HCT116 (cell line): ENCODE measurements around the gene ATP8A2. TPM values are rescaled to one million over a fixed set of nuclear protein-coding genes. Genes with fewer than 3 reads are reported as not detected.

ENCODE experiments used
- ATAC-seq: fragments of 200-7000 bp; cut with Tn5 transposase; 2 replicates; pipeline ENCODE4 v1.9.1; 2020; ENCODE audit warnings: mild to moderate bottlenecking, moderate library complexity
- BruUV-seq: library from RNA; stranded (reverse); fragments of 400-500 nt; replicated peaks from 2 replicates; lab custom pipeline; 2021; lab: Mats Ljungman, UMichigan
- CTCF ChIA-PET: fragments of 300-600 bp; sonication (Branson Sonifier 250); formaldehyde crosslinking; loops from one replicate; lab custom pipeline; 2021; ENCODE audit warnings: antibody characterized with exemption; lab: Charles Lee
- POLR2A ChIA-PET: fragments of 300-600, 350-600 bp; sonication (Branson Sonifier 250); formaldehyde crosslinking; loops from one replicate; lab custom pipeline; 2021; ENCODE audit warnings: antibody characterized with exemption; lab: Charles Lee
- RAD21 ChIA-PET, 2 experiments: fragments of 300-600 bp; sonication (Branson Sonifier 250); formaldehyde crosslinking; loops; one replicate each; lab custom pipeline; 2023; ENCODE audit warnings: low total read pairs in 2 of 2; ENCODE audit not compliant: uncharacterized antibody in 2 of 2, unreplicated experiment in 2 of 2, low non-redundant PET in 1 of 2; lab: Charles Lee
- DNase-seq: peaks from one replicate; pipeline ENCODE4 v3.0.0-alpha.2; 2010; ENCODE audit warnings: low read depth, low spot score
- H2AFZ ChIP-seq: fragments of 200-600 bp; shearing (Covaris generic), sonication (generic); 2 replicates; pipeline ENCODE4 v1.6.1; 2017; ENCODE audit warnings: low read depth, mixed run types, mixed read lengths, antibody characterized with exemption, low read length; ENCODE audit not compliant: poor library complexity, severe bottlenecking
- H3K27ac ChIP-seq: 2 replicates; pipeline ENCODE4 v1.5.1; 2012; ENCODE audit warnings: low read depth, low read length
- H3K27me3 ChIP-seq: fragments of 200-600 bp; sonication (generic); 2 replicates; pipeline ENCODE4 v1.6.1; 2016; ENCODE audit warnings: mixed run types, low read length, mixed read lengths; ENCODE audit not compliant: insufficient read depth
- H3K36me3 ChIP-seq, 2 experiments: fragments of 200-500 bp in 1 of 2; fragments of 200-600 bp in 1 of 2; sonication (Bioruptor generic) in 1 of 2; sonication (generic) in 1 of 2; 2 replicates each; pipeline versions ENCODE4 v1.5.1 to v1.6.1; 2014 to 2016; ENCODE audit warnings: low read length in 2 of 2, inconsistent platforms in 1 of 2, mixed read lengths in 1 of 2, mixed run types in 1 of 2; ENCODE audit not compliant: insufficient read depth in 2 of 2, control insufficient read depth in 1 of 2
- H3K4me1 ChIP-seq, 2 experiments: fragments of 200-600 bp in 1 of 2; sonication (generic) in 1 of 2; 2 replicates each; pipeline versions ENCODE4 v1.5.1 to v1.6.1; 2012 to 2017; ENCODE audit warnings: low read length in 2 of 2, inconsistent platforms in 1 of 2, mild to moderate bottlenecking in 1 of 2, mixed read lengths in 1 of 2, mixed run types in 1 of 2, moderate library complexity in 1 of 2; ENCODE audit not compliant: insufficient read depth in 2 of 2, control insufficient read depth in 1 of 2
- H3K4me2 ChIP-seq: fragments of 200-600 bp; sonication (generic); 2 replicates; pipeline ENCODE4 v1.6.1; 2017; ENCODE audit warnings: mixed run types, low read length, mixed read lengths
- H3K4me3 ChIP-seq, 2 experiments: fragments of 200-600 bp in 1 of 2; sonication (generic) in 1 of 2; replicated peaks in 1 of 2; 2 replicates each; pipeline ENCODE4 v1.5.1; 2011 to 2016; ENCODE audit warnings: low read length in 2 of 2, control low read depth in 1 of 2, low read depth in 1 of 2, mild to moderate bottlenecking in 1 of 2, mixed read lengths in 1 of 2, mixed run types in 1 of 2
- H3K79me2 ChIP-seq: fragments of 200-600 bp; sonication (generic); 2 replicates; pipeline ENCODE4 v1.6.1; 2017; ENCODE audit warnings: mild to moderate bottlenecking, mixed run types, low read length, moderate library complexity, mixed read lengths; ENCODE audit not compliant: insufficient read depth
- H3K9ac ChIP-seq: fragments of 200-600 bp; sonication (generic); 2 replicates; pipeline ENCODE4 v1.6.1; 2016; ENCODE audit warnings: low read length, mixed read lengths
- H3K9me2 ChIP-seq: fragments of 200-600 bp; sonication (generic), shearing (Covaris generic); 2 replicates; pipeline ENCODE4 v1.6.1; 2017; ENCODE audit warnings: mixed run types, mild to moderate bottlenecking, moderate library complexity; ENCODE audit not compliant: insufficient read depth
- H3K9me3 ChIP-seq, 2 experiments: fragments of 200-500 bp in 1 of 2; fragments of 200-600 bp in 1 of 2; sonication (Bioruptor generic) in 1 of 2; sonication (generic) in 1 of 2; 2 replicates each; pipeline ENCODE4 v1.6.1; 2014 to 2017; ENCODE audit warnings: low read length in 2 of 2, mixed read lengths in 2 of 2, inconsistent platforms in 1 of 2, low read depth in 1 of 2, mild to moderate bottlenecking in 1 of 2, mixed run types in 1 of 2, moderate library complexity in 1 of 2; ENCODE audit not compliant: control insufficient read depth in 1 of 2, insufficient read depth in 1 of 2
- H4K20me1 ChIP-seq: fragments of 200-600 bp; sonication (generic), shearing (Covaris generic); 2 replicates; pipeline ENCODE4 v1.6.1; 2017; ENCODE audit warnings: mixed run types, mild to moderate bottlenecking, moderate library complexity; ENCODE audit not compliant: insufficient read depth
- CBX3 ChIP-seq: IDR thresholded peaks from 2 replicates; pipeline ENCODE4 v1.6.1; 2012; ENCODE audit warnings: low read depth
- ELF1 ChIP-seq: IDR thresholded peaks from 2 replicates; pipeline ENCODE4 v1.6.1; 2012; ENCODE audit warnings: low read depth, borderline replicate concordance
- EZH2 ChIP-seq: fragments of 200-600 bp; sonication (generic); IDR thresholded peaks from 2 replicates; pipeline ENCODE4 v1.6.1; 2017; ENCODE audit warnings: antibody characterized with exemption, mixed run types
- POLR2A ChIP-seq: IDR thresholded peaks from 2 replicates; pipeline ENCODE4 v1.7.0; 2011; ENCODE audit warnings: borderline replicate concordance; ENCODE audit not compliant: insufficient read depth, insufficient read length; ENCODE audit errors: extremely low read depth
- POLR2AphosphoS5 ChIP-seq: IDR thresholded peaks from 2 replicates; pipeline ENCODE4 v1.6.1; 2011; ENCODE audit warnings: mild to moderate bottlenecking, low read depth, low read length, moderate library complexity
- SIN3A ChIP-seq: IDR thresholded peaks from 2 replicates; pipeline ENCODE4 v1.6.1; 2012; ENCODE audit warnings: low read depth
- SP1 ChIP-seq: IDR thresholded peaks from 2 replicates; pipeline ENCODE4 v1.6.1; 2012; ENCODE audit warnings: low read depth
- SRF ChIP-seq: IDR thresholded peaks from 2 replicates; pipeline ENCODE4 v1.6.1; 2012; ENCODE audit warnings: low read depth
- TCF7L2 ChIP-seq: IDR thresholded peaks from 2 replicates; pipeline ENCODE4 v1.7.0; 2011; ENCODE audit warnings: borderline replicate concordance, inconsistent platforms; ENCODE audit not compliant: insufficient read depth, insufficient read length; ENCODE audit errors: extremely low read depth
- YY1 ChIP-seq: IDR thresholded peaks from 2 replicates; pipeline ENCODE4 v1.6.1; 2011; ENCODE audit warnings: low read length, low read depth, moderate library complexity, mild to moderate bottlenecking; ENCODE audit not compliant: insufficient replicate concordance; ENCODE audit errors: extremely low read depth
- ZNF274 ChIP-seq: fragments of 200-500 bp; sonication (Bioruptor generic); IDR thresholded peaks from 2 replicates; pipeline ENCODE4 v1.6.1; 2014; ENCODE audit warnings: mild to moderate bottlenecking, low read depth, low read length, inconsistent platforms
- intact Hi-C: fragments of 100-400 bp; cut with micrococcal nuclease; formaldehyde crosslinking; loops from 2 replicates; pipeline ENCODE4 v1.10.0; 2022
- total RNA-seq: library from RNA; stranded (reverse); gene quantifications from one replicate; pipeline ENCODE4 v1.2.1, GENCODE V29; 2021; ENCODE audit not compliant: unreplicated experiment
- TF ChIP-seq, protein P1 (sequence below), 3 experiments: fragments of 200-600 bp in 1 of 3; sonication (generic) in 1 of 3; IDR thresholded peaks in 2 of 3; conservative IDR thresholded peaks in 1 of 3; 2 replicates each; pipeline ENCODE4 v1.5.1; 2012 to 2017; ENCODE audit warnings: low read depth in 2 of 3, low read length in 2 of 3, antibody characterized with exemption in 1 of 3, borderline replicate concordance in 1 of 3, control low read depth in 1 of 3, mild to moderate bottlenecking in 1 of 3, mixed read lengths in 1 of 3, mixed run types in 1 of 3, moderate library complexity in 1 of 3; ENCODE audit not compliant: insufficient read depth in 1 of 3
- TF ChIP-seq, protein P2 (sequence below): IDR thresholded peaks from 2 replicates; pipeline ENCODE4 v1.6.1; 2011; ENCODE audit warnings: mild to moderate bottlenecking, low read length, moderate library complexity; ENCODE audit not compliant: insufficient replicate concordance; ENCODE audit errors: extremely low read depth
- TF ChIP-seq, protein P3 (sequence below): IDR thresholded peaks from 2 replicates; pipeline ENCODE4 v1.6.1; 2012; ENCODE audit warnings: low read depth

Gene ATP8A2
- total RNA-seq, 1 experiment from 2014 or later = not detected

DNA sequence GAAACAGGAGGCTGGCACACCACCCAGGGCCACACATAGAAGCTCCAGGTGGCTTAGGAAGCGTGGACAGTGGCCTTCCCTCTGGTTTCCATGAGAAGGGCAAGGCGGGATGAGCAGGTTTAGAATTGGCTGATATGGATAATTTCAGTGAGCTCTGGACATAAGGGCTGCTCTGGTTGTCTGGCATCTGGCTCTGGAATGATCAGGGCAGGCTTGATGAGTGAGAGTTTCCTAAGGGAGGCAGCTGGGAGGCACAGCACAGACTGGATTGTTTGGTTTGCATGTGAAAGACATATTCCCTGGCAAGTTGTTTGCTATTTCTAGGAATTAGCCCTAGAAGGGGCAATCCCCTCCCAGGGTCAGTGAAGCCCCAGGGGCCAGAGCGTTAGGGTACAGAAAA lies 129.5 kb downstream of the ATP8A2 start:
- Histone ChIP-seq H3K27me3 (peaks cover 56% of the 10 kb centered on the region), H4K20me1 (no peaks in the 10 kb centered on the region), H3K4me3 (no peak overlapping the region), H3K79me2 (no peaks in the 10 kb centered on the region), H3K9me3 (no peaks in the 10 kb centered on the region), H3K9ac (no peak overlapping the region), H3K36me3 (no peaks in the 10 kb centered on the region), H3K27ac (no peak overlapping the region), H3K4me2 (no peak overlapping the region), H3K9me2 (no peaks in the 10 kb centered on the region), H2AFZ (no peak overlapping the region), H3K4me1 (no peaks in the 10 kb centered on the region)
- ATAC-seq (no peak), DNase-seq (no peak)
- no peak for TF ChIP-seq ZNF274
- TF ChIP-seq POLR2AphosphoS5 = no peak
- TF ChIP-seq ELF1 = no peak
- TF ChIP-seq, protein P1, sequence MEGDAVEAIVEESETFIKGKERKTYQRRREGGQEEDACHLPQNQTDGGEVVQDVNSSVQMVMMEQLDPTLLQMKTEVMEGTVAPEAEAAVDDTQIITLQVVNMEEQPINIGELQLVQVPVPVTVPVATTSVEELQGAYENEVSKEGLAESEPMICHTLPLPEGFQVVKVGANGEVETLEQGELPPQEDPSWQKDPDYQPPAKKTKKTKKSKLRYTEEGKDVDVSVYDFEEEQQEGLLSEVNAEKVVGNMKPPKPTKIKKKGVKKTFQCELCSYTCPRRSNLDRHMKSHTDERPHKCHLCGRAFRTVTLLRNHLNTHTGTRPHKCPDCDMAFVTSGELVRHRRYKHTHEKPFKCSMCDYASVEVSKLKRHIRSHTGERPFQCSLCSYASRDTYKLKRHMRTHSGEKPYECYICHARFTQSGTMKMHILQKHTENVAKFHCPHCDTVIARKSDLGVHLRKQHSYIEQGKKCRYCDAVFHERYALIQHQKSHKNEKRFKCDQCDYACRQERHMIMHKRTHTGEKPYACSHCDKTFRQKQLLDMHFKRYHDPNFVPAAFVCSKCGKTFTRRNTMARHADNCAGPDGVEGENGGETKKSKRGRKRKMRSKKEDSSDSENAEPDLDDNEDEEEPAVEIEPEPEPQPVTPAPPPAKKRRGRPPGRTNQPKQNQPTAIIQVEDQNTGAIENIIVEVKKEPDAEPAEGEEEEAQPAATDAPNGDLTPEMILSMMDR (IDR thresholded peaks at IDR 0.05 in 2 of 3, conservative IDR thresholded peaks at IDR 0.05 in 1 of 3; ENCODE audit: borderline replicate concordance in 1 of 3, insufficient read depth in 1 of 3, low read depth in 2 of 3, low read length in 2 of 3) = no peak
- TF ChIP-seq SIN3A = no peak
- no peak for TF ChIP-seq EZH2
- no peak for TF ChIP-seq TCF7L2
- no peak for TF ChIP-seq YY1
- no peak for TF ChIP-seq CBX3
- no peak for TF ChIP-seq SRF
- TF ChIP-seq, protein P2, sequence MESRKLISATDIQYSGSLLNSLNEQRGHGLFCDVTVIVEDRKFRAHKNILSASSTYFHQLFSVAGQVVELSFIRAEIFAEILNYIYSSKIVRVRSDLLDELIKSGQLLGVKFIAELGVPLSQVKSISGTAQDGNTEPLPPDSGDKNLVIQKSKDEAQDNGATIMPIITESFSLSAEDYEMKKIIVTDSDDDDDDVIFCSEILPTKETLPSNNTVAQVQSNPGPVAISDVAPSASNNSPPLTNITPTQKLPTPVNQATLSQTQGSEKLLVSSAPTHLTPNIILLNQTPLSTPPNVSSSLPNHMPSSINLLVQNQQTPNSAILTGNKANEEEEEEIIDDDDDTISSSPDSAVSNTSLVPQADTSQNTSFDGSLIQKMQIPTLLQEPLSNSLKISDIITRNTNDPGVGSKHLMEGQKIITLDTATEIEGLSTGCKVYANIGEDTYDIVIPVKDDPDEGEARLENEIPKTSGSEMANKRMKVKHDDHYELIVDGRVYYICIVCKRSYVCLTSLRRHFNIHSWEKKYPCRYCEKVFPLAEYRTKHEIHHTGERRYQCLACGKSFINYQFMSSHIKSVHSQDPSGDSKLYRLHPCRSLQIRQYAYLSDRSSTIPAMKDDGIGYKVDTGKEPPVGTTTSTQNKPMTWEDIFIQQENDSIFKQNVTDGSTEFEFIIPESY = no peak
- TF ChIP-seq SP1 = no peak
- TF ChIP-seq POLR2A = no peak
- TF ChIP-seq, protein P3, sequence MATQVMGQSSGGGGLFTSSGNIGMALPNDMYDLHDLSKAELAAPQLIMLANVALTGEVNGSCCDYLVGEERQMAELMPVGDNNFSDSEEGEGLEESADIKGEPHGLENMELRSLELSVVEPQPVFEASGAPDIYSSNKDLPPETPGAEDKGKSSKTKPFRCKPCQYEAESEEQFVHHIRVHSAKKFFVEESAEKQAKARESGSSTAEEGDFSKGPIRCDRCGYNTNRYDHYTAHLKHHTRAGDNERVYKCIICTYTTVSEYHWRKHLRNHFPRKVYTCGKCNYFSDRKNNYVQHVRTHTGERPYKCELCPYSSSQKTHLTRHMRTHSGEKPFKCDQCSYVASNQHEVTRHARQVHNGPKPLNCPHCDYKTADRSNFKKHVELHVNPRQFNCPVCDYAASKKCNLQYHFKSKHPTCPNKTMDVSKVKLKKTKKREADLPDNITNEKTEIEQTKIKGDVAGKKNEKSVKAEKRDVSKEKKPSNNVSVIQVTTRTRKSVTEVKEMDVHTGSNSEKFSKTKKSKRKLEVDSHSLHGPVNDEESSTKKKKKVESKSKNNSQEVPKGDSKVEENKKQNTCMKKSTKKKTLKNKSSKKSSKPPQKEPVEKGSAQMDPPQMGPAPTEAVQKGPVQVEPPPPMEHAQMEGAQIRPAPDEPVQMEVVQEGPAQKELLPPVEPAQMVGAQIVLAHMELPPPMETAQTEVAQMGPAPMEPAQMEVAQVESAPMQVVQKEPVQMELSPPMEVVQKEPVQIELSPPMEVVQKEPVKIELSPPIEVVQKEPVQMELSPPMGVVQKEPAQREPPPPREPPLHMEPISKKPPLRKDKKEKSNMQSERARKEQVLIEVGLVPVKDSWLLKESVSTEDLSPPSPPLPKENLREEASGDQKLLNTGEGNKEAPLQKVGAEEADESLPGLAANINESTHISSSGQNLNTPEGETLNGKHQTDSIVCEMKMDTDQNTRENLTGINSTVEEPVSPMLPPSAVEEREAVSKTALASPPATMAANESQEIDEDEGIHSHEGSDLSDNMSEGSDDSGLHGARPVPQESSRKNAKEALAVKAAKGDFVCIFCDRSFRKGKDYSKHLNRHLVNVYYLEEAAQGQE = no peak
- ChIA-PET POLR2A (no interaction called here), RAD21 (no interaction called here), CTCF (no interaction called here)
- no TSS peak for BruUV-seq
- intact Hi-C loops = no loop called here
